HUDEP-2 (cell line): ENCODE measurements around the gene PACSIN3.

Experiments
- DNase-seq, 76 experiments: peaks; one replicate each; lab custom pipeline; 2025; ENCODE audit not compliant: unreplicated experiment in 76 of 76; lab: John Stamatoyannopoulos, UW

The PACSIN3 gene

GRCh38 chr11:47177229-47177845 is 8.9 kb downstream of the PACSIN3 start:
- DNase-seq = peak in 75 of 76 experiments; percentile 17 to 91 (median 71)

- peak in 75 of 76 experiments; percentile 55 to 97 (median 91) for DNase-seq
Observed at GRCh38 chr11:47176328-47177228, 9.7 kb downstream of the PACSIN3 start, which contains the start of gene ARFGAP2. ARFGAP2 (minus strand) TSS chr11:47176879; CDS start chr11:47176853, 26 bp downstream.

GRCh38 chr11:47175746-47176327 is 10.4 kb downstream of the PACSIN3 start:
- DNase-seq = peak in 27 of 76 experiments; percentile 12 to 66 (median 31)

GRCh38 chr11:47172740-47173336 is 13.4 kb downstream of the PACSIN3 start:
- no peak for DNase-seq

- DNase-seq = no peak
Observed at GRCh38 chr11:47171856-47172255, 14.4 kb downstream of the PACSIN3 start.

- DNase-seq = no peak
Observed at GRCh38 chr11:47171061-47171838, 15.0 kb downstream of the PACSIN3 start.

- no peak for DNase-seq
Observed at GRCh38 chr11:47166368-47166767, 19.9 kb downstream of the PACSIN3 start.

GRCh38 chr11:47165253-47165840 is 20.9 kb downstream of the PACSIN3 start:
- DNase-seq = no peak

- no peak for DNase-seq
Observed at GRCh38 chr11:47164321-47164720, 21.9 kb downstream of the PACSIN3 start.

- DNase-seq = no peak
Observed at GRCh38 chr11:47163898-47164297, 22.3 kb downstream of the PACSIN3 start.

GRCh38 chr11:47163193-47163592 is 23.0 kb downstream of the PACSIN3 start:
- DNase-seq = no peak

GRCh38 chr11:47162426-47162825 is 23.8 kb downstream of the PACSIN3 start:
- no peak for DNase-seq

- no peak for DNase-seq
Observed at GRCh38 chr11:47161890-47162289, 24.3 kb downstream of the PACSIN3 start.

- peak in 68 of 76 experiments; percentile 5 to 71 (median 46) for DNase-seq
Observed at GRCh38 chr11:47161134-47161854, 24.9 kb downstream of the PACSIN3 start.

- DNase-seq = no peak
Observed at GRCh38 chr11:47160753-47161133, 25.5 kb downstream of the PACSIN3 start.

GRCh38 chr11:47158242-47158641 is 28.0 kb downstream of the PACSIN3 start:
- no peak for DNase-seq

- no peak for DNase-seq
Observed at GRCh38 chr11:47157805-47158204, 28.4 kb downstream of the PACSIN3 start.

- DNase-seq = no peak
Observed at GRCh38 chr11:47156951-47157350, 29.3 kb downstream of the PACSIN3 start.

GRCh38 chr11:47156333-47156732 is 29.9 kb downstream of the PACSIN3 start:
- DNase-seq = no peak
